GM12878 (cell line): ENCODE measurements around the gene ADAMTSL5. TPM values are rescaled to one million over a fixed set of nuclear protein-coding genes. Genes with fewer than 3 reads are reported as not detected.

Experiments
- ATAC-seq: fragments of 200-7000 bp; cut with Tn5 transposase; 3 replicates; pipeline ENCODE4 v1.9.1; 2020; ENCODE audit warnings: mild to moderate bottlenecking, moderate library complexity
- BruUV-seq: library from RNA; stranded (reverse); fragments of 400-500 nt; replicated peaks from 2 replicates; lab custom pipeline; 2021; lab: Mats Ljungman, UMichigan
- CTCF ChIA-PET: fragments of 300-600 bp; sonication (Branson Sonifier 250); formaldehyde crosslinking; extraction: SDS; loops from one replicate; lab custom pipeline; 2021; ENCODE audit warnings: inconsistent platforms; lab: Yijun Ruan, JAX
- POLR2A ChIA-PET: fragments of 350-600 bp; formaldehyde crosslinking; extraction: SDS; loops from one replicate; lab custom pipeline; 2021; ENCODE audit warnings: inconsistent platforms; lab: Charles Lee
- RAD21 ChIA-PET: fragments of 300-600 bp; sonication (Branson Sonifier 250); formaldehyde crosslinking; loops from one replicate; lab custom pipeline; 2023; ENCODE audit warnings: antibody characterized with exemption; ENCODE audit not compliant: unreplicated experiment; lab: Charles Lee
- SMC1A ChIA-PET: fragments of 300-600 bp; sonication (Branson Sonifier 250); formaldehyde crosslinking; loops from one replicate; lab custom pipeline; 2023; ENCODE audit not compliant: unreplicated experiment, uncharacterized antibody; lab: Charles Lee
- DNase-seq: peaks from one replicate; pipeline ENCODE4 v3.0.0-alpha.2; 2011; ENCODE audit warnings: low read depth, low spot score
- FAIRE-seq: peaks from 3 replicates; lab custom pipeline; 2011; peaks lifted over from hg19 to GRCh38; lab: Jason Lieb, UNC
- H2AFZ ChIP-seq: 2 replicates; pipeline ENCODE4 v1.6.0; 2011; ENCODE audit warnings: low read depth, low read length, control low read depth; ENCODE audit not compliant: control insufficient read depth
- H3K27ac ChIP-seq: 2 replicates; pipeline ENCODE4 v1.5.1; 2011; ENCODE audit warnings: control low read depth; ENCODE audit not compliant: control insufficient read depth, insufficient read depth
- H3K27me3 ChIP-seq, 2 experiments: replicated peaks in 1 of 2; 2 replicates each; pipeline versions ENCODE4 v1.6.0 to v1.6.1; 2011; ENCODE audit warnings: low read length in 1 of 2; ENCODE audit not compliant: control insufficient read depth in 2 of 2, insufficient read depth in 2 of 2
- H3K36me3 ChIP-seq, 2 experiments: 2 replicates each; pipeline ENCODE4 v1.5.1; 2011; ENCODE audit warnings: low read length in 1 of 2; ENCODE audit not compliant: control insufficient read depth in 2 of 2, insufficient read depth in 2 of 2
- H3K4me1 ChIP-seq: 2 replicates; pipeline ENCODE4 v1.6.1; 2011; ENCODE audit warnings: mild to moderate bottlenecking, low read length, moderate library complexity, mixed read lengths; ENCODE audit not compliant: control insufficient read depth, insufficient read depth
- H3K4me2 ChIP-seq: 2 replicates; pipeline ENCODE4 v1.6.0; 2011; ENCODE audit warnings: control low read depth; ENCODE audit not compliant: control insufficient read depth, insufficient read depth
- H3K4me3 ChIP-seq: fragments of 200-600 bp; sonication (generic); 2 replicates; pipeline ENCODE4 v1.5.1; 2016
- H3K79me2 ChIP-seq: 2 replicates; pipeline ENCODE4 v1.6.0; 2011; ENCODE audit warnings: low read length; ENCODE audit not compliant: control insufficient read depth, insufficient read depth
- H3K9ac ChIP-seq: 2 replicates; pipeline ENCODE4 v1.8.0; 2011; ENCODE audit warnings: low read length, control low read depth, mixed read lengths; ENCODE audit not compliant: control insufficient read depth, insufficient read depth
- H3K9me3 ChIP-seq: replicated peaks from 3 replicates; pipeline ENCODE4 v1.5.1; 2011; ENCODE audit warnings: mild to moderate bottlenecking, low read length; ENCODE audit not compliant: control insufficient read depth, insufficient read depth
- H4K20me1 ChIP-seq: 2 replicates; pipeline ENCODE4 v1.6.0; 2011; ENCODE audit not compliant: control insufficient read depth, insufficient read depth
- FOXK2 ChIP-seq: fragments of 450-650 bp; IDR thresholded peaks from 2 replicates; pipeline ENCODE4 v1.6.1; 2017; ENCODE audit warnings: mild to moderate bottlenecking, moderate library complexity
- GABPA ChIP-seq: IDR thresholded peaks from 2 replicates; pipeline ENCODE4 v1.6.1; 2014; ENCODE audit warnings: antibody characterized with exemption, low read depth, mild to moderate bottlenecking, inconsistent platforms
- HDAC2 ChIP-seq: fragments of 200-600 bp; sonication (generic); IDR thresholded peaks from 2 replicates; pipeline ENCODE4 v1.6.1; 2017
- IRF4 ChIP-seq: IDR thresholded peaks from 2 replicates; pipeline ENCODE4 v1.6.1; 2011; ENCODE audit warnings: low read depth, low read length
- MTA2 ChIP-seq: fragments of 450-650 bp; IDR thresholded peaks from 2 replicates; pipeline ENCODE4 v1.6.1; 2016; ENCODE audit warnings: low read depth, mild to moderate bottlenecking, moderate library complexity
- NR2F1 ChIP-seq: fragments of 450-650 bp; conservative IDR thresholded peaks from 2 replicates; pipeline ENCODE4 v1.6.1; 2017; ENCODE audit warnings: mild to moderate bottlenecking
- RB1 ChIP-seq: fragments of 450-650 bp; formaldehyde crosslinking; IDR thresholded peaks from 2 replicates; pipeline ENCODE4 v1.6.1; 2017; ENCODE audit warnings: mild to moderate bottlenecking, borderline replicate concordance
- RCOR1 ChIP-seq: conservative IDR thresholded peaks from 2 replicates; pipeline ENCODE4 v1.6.1; 2012; ENCODE audit warnings: low read depth, low read length, improper control_type of control experiment
- SIN3A ChIP-seq: IDR thresholded peaks from 2 replicates; pipeline ENCODE4 v1.6.1; 2012; ENCODE audit warnings: low read depth, low read length, improper control_type of control experiment
- SMARCA5 ChIP-seq: fragments of 450-650 bp; IDR thresholded peaks from 2 replicates; pipeline ENCODE4 v1.6.1; 2017; ENCODE audit warnings: mild to moderate bottlenecking
- SREBF2 ChIP-seq: IDR thresholded peaks from 2 replicates; pipeline ENCODE4 v1.6.1; 2012; ENCODE audit warnings: mild to moderate bottlenecking, low read length
- TBL1XR1 ChIP-seq: IDR thresholded peaks from 2 replicates; pipeline ENCODE4 v1.6.1; 2012; ENCODE audit warnings: low read depth, low read length, improper control_type of control experiment
- WGBS: methylation state at CpG from one replicate; pipeline ENCODE4 v1.1.6; 2016; ENCODE audit warnings: low lambda C conversion rate; ENCODE audit not compliant: insufficient replicate concordance, insufficient coverage; ENCODE audit errors: missing lambda C conversion rate; 5-methylcytosine and 5-hydroxymethylcytosine counted together
- in situ Hi-C: fragments of 300-500 bp; cut with MboI; formaldehyde crosslinking; loops from 9 replicates; pipeline ENCODE4 v1.14.3; 2018; ENCODE audit warnings: mixed read lengths
- intact Hi-C: fragments of 100-400 bp; cut with micrococcal nuclease; formaldehyde crosslinking; loops from one replicate; pipeline ENCODE4 v1.14.2; 2022; ENCODE audit not compliant: unreplicated experiment
- polyA plus RNA-seq, 11 experiments: library from polyadenylated mRNA; depleted of rRNA in 4 of 11; unstranded in 6 of 11; stranded (reverse) in 5 of 11; fragments of >200 nt; fragmentation: Nextera tagmentation in 4 of 11; fragmentation: Illumina TruSeq in 1 of 11; extraction: Ambion mirVana in 4 of 11; extraction: Trizol in 1 of 11; gene quantifications; 1 replicate in 1 of 11; 2 replicates in 10 of 11; pipeline versions ENCODE4 v1.2.1 to v1.2.3, GENCODE V29; 2011 to 2016; ENCODE audit warnings: inconsistent platforms in 2 of 11, missing spikeins in 2 of 11, low read depth in 1 of 11
- total RNA-seq, 4 experiments: library from RNA; depleted of rRNA in 3 of 4; stranded (reverse); fragments of >200 nt in 3 of 4; fragmentation: Illumina TruSeq in 1 of 4; extraction: Trizol in 1 of 4; gene quantifications; 2 replicates each; pipeline versions ENCODE4 v1.2.1 to v1.2.3, GENCODE V29; 2013 to 2021
- TF ChIP-seq, protein P1 (sequence below): IDR thresholded peaks from 2 replicates; pipeline ENCODE4 v1.6.1; 2011; ENCODE audit warnings: mild to moderate bottlenecking, low read depth, low read length, moderate library complexity; ENCODE audit not compliant: insufficient replicate concordance

ADAMTSL5 gene
- total and polyA plus RNA-seq, 10 of the 15 experiments (the other 5 are each of a cell fraction or from before 2014, with no cell fraction given), result 0.04 to 0.83 (median 0.32) TPM; not detected in 4

GRCh38 chr19:1497578-1498235 lies 15.1 kb downstream of the ADAMTSL5 start:
- 53% methylated on average over 25 of the region's 25 CpGs for WGBS
- Histone ChIP-seq H3K27ac (no peak overlapping the region), H3K4me1 (no peaks in the 10 kb centered on the region), H3K79me2 (no peaks in the 10 kb centered on the region), H2AFZ (no peak overlapping the region), H3K4me3 (no peak overlapping the region), H3K27me3 (no peaks in the 10 kb centered on the region), H4K20me1 (no peaks in the 10 kb centered on the region), H3K36me3 (no peaks in the 10 kb centered on the region), H3K4me2 (no peak overlapping the region), H3K9me3 (no peaks in the 10 kb centered on the region), H3K9ac (no peak overlapping the region)
- intact Hi-C loops (no loop called here), in situ Hi-C loops (no loop called here)
- DNase-seq (no peak), ATAC-seq (no peak), FAIRE-seq (no peak)
- ChIA-PET SMC1A (no interaction called here), POLR2A (interaction anchor here (0.6 to 0.7 kb wide), 2 partner anchors 158 to 171 kb away, joined by 5 to 7 read pairs; no protein-coding TSS in a partner anchor), RAD21 (no interaction called here), CTCF (interaction anchor here (1.2 kb wide), 1 partner anchor 11 kb away, joined by 5 read pairs; no protein-coding TSS in a partner anchor)
- TF ChIP-seq MTA2, result no peak
- TF ChIP-seq, protein P1, sequence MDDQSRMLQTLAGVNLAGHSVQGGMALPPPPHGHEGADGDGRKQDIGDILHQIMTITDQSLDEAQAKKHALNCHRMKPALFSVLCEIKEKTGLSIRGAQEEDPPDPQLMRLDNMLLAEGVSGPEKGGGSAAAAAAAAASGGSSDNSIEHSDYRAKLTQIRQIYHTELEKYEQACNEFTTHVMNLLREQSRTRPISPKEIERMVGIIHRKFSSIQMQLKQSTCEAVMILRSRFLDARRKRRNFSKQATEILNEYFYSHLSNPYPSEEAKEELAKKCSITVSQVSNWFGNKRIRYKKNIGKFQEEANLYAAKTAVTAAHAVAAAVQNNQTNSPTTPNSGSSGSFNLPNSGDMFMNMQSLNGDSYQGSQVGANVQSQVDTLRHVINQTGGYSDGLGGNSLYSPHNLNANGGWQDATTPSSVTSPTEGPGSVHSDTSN, result no peak
- TF ChIP-seq TBL1XR1, result no peak
- no peak for TF ChIP-seq SMARCA5
- TF ChIP-seq RB1, result no peak
- no peak for TF ChIP-seq SIN3A
- TF ChIP-seq SREBF2, result no peak
- TF ChIP-seq FOXK2, result no peak
- TF ChIP-seq IRF4, result no peak
- no peak for TF ChIP-seq HDAC2
- TF ChIP-seq GABPA, result no peak
- TF ChIP-seq NR2F1, result no peak
- TF ChIP-seq RCOR1, result no peak
- BruUV-seq, result no TSS peak
